ENCODE measurements around the gene PRXL2B.

Gene PRXL2B

GRCh38 chr1:2595261-2595811 is 8.8 kb downstream of the PRXL2B start:
- TF ChIP-seq GABPA (IDR thresholded peaks at IDR 0.05; ENCODE audit: low read depth) (no peak), REST (IDR thresholded peaks at IDR 0.05; ENCODE audit: insufficient replicate concordance, low read depth) (no peak), SPI1 (IDR thresholded peaks at IDR 0.05; ENCODE audit: borderline replicate concordance, low read depth) (no peak), POLR2AphosphoS5 (IDR thresholded peaks at IDR 0.05; ENCODE audit: low read depth) (no peak), CTCF (IDR thresholded peaks at IDR 0.05; ENCODE audit: insufficient read depth, low read length) (no peak)
- Histone ChIP-seq H3K27me3 (ENCODE audit: insufficient read depth, poor library complexity, severe bottlenecking) (no peaks in the 10 kb centered on the region), H3K27ac (replicated peaks) (no peak overlapping the region), H3K4me3 (replicated peaks; ENCODE audit: insufficient read depth, low read length) (no peak overlapping the region)
- no peak for DNase-seq (ENCODE audit: low read depth in 1 of 2, low spot score in 1 of 2)

GRCh38 chr1:2595812-2596529 is 9.4 kb downstream of the PRXL2B start:
- H3K27ac ChIP-seq (replicated peaks): no peak overlapping the region
- no peaks in the 10 kb centered on the region for H3K27me3 ChIP-seq (ENCODE audit: insufficient read depth, poor library complexity, severe bottlenecking)
- DNase-seq (ENCODE audit: low read depth in 1 of 2, low spot score in 1 of 2): no peak
- no peak overlapping the region for H3K4me3 ChIP-seq (replicated peaks; ENCODE audit: insufficient read depth, low read length)
- TF ChIP-seq GABPA (IDR thresholded peaks at IDR 0.05; ENCODE audit: low read depth): no peak
- no peak for TF ChIP-seq CTCF (IDR thresholded peaks at IDR 0.05; ENCODE audit: insufficient read depth, low read length)
- TF ChIP-seq SPI1 (IDR thresholded peaks at IDR 0.05; ENCODE audit: borderline replicate concordance, low read depth): no peak
- no peak for TF ChIP-seq POLR2AphosphoS5 (IDR thresholded peaks at IDR 0.05; ENCODE audit: low read depth)
- TF ChIP-seq REST (IDR thresholded peaks at IDR 0.05; ENCODE audit: insufficient replicate concordance, low read depth): no peak

- Histone ChIP-seq H3K27me3 (ENCODE audit: insufficient read depth, poor library complexity, severe bottlenecking) (no peaks in the 10 kb centered on the region), H3K27ac (replicated peaks) (no peak overlapping the region), H3K4me3 (replicated peaks; ENCODE audit: insufficient read depth, low read length) (no peak overlapping the region)
- no peak for DNase-seq (ENCODE audit: low read depth in 1 of 2, low spot score in 1 of 2)
- no peak for TF ChIP-seq GABPA (IDR thresholded peaks at IDR 0.05; ENCODE audit: low read depth)
- TF ChIP-seq POLR2AphosphoS5 (IDR thresholded peaks at IDR 0.05; ENCODE audit: low read depth): no peak
- TF ChIP-seq REST (IDR thresholded peaks at IDR 0.05; ENCODE audit: insufficient replicate concordance, low read depth): no peak
- TF ChIP-seq SPI1 (IDR thresholded peaks at IDR 0.05; ENCODE audit: borderline replicate concordance, low read depth): no peak
- TF ChIP-seq CTCF (IDR thresholded peaks at IDR 0.05; ENCODE audit: insufficient read depth, low read length): no peak
These were observed 10.2 kb downstream of the PRXL2B start for GRCh38 chr1:2596530-2597333.
